Measurements from ENCODE around the gene KRT15. TPM values are rescaled to one million over a fixed set of nuclear protein-coding genes. Genes with fewer than 3 reads are reported as not detected.

The KRT15 gene
- total RNA-seq, 1 experiment from 2014 or later, result 0.55 TPM

GRCh38 chr17:41518031-41518430, 659 bp downstream of the KRT15 start:
- H3K27ac Mint-ChIP-seq, result no peak overlapping the region
- POLR2A ChIA-PET, result no interaction called here
- no peak for ATAC-seq

GRCh38 chr17:41516830-41517283, 1.8 kb downstream of the KRT15 start:
- POLR2A ChIA-PET, result no interaction called here
- Mint-ChIP-seq H3K27ac (no peak overlapping the region), H3K4me3 (no peak overlapping the region), H3K9me3 (no peaks in the 10 kb centered on the region), H3K27me3 (ENCODE audit: low read depth) (no peaks in the 10 kb centered on the region), H3K4me1 (peaks cover 26% of the 10 kb centered on the region), H3K36me3 (no peaks in the 10 kb centered on the region)
- ATAC-seq, result no peak
- CTCF ChIA-PET, result interaction anchor here (3.0 to 15.4 kb wide), 2 partner anchors 32 to 131 kb away, joined by 12 to 116 read pairs; no protein-coding TSS in a partner anchor
- TF ChIP-seq ATF6 (CRISPR knock-in tag; IDR thresholded peaks at IDR 0.05), result no peak
- TF ChIP-seq ZNF425 (CRISPR knock-in tag; conservative IDR thresholded peaks at IDR 0.05), result no peak
- no peak for TF ChIP-seq ZNF232 (CRISPR knock-in tag; IDR thresholded peaks at IDR 0.05)
- no peak for TF ChIP-seq ETV6 (CRISPR knock-in tag; IDR thresholded peaks at IDR 0.05)
- TF ChIP-seq USF2 (CRISPR knock-in tag; IDR thresholded peaks at IDR 0.05), result no peak
- no peak for TF ChIP-seq NFE2L1 (CRISPR knock-in tag; IDR thresholded peaks at IDR 0.05)
- no peak for TF ChIP-seq MXD4 (CRISPR knock-in tag; IDR thresholded peaks at IDR 0.05; ENCODE audit: borderline replicate concordance)
- TF ChIP-seq NR3C1 (CRISPR knock-in tag; conservative IDR thresholded peaks at IDR 0.05; ENCODE audit: low read depth), result no peak
- TF ChIP-seq ZSCAN18 (CRISPR knock-in tag; IDR thresholded peaks at IDR 0.05), result no peak
- TF ChIP-seq ARID4B (CRISPR knock-in tag; IDR thresholded peaks at IDR 0.05; ENCODE audit: borderline replicate concordance), result no peak
- no peak for TF ChIP-seq TEAD4 (CRISPR knock-in tag; IDR thresholded peaks at IDR 0.05)
- TF ChIP-seq ZNF219 (CRISPR knock-in tag; IDR thresholded peaks at IDR 0.05; ENCODE audit: borderline replicate concordance), result no peak
- DNase-seq (ENCODE audit: low spot score), result no peak

More at GRCh38 chr17:41518031-41518430, 659 bp downstream of the KRT15 start:
- DNase-seq (ENCODE audit: low spot score), result no peak
- H3K9me3 Mint-ChIP-seq, result no peaks in the 10 kb centered on the region
- no peak overlapping the region for H3K4me3 Mint-ChIP-seq
- TF ChIP-seq NFE2L1 (CRISPR knock-in tag; IDR thresholded peaks at IDR 0.05) (no peak), ZBTB21 (CRISPR knock-in tag; IDR thresholded peaks at IDR 0.05; ENCODE audit: borderline replicate concordance) (no peak), IRF1 (CRISPR knock-in tag; IDR thresholded peaks at IDR 0.05) (no peak), CBFB (CRISPR knock-in tag; IDR thresholded peaks at IDR 0.05; ENCODE audit: low read depth) (no peak), ATF6 (CRISPR knock-in tag; IDR thresholded peaks at IDR 0.05) (no peak), RORB (CRISPR knock-in tag; IDR thresholded peaks at IDR 0.05) (no peak), TEAD4 (CRISPR knock-in tag; IDR thresholded peaks at IDR 0.05) (no peak), ATF1 (CRISPR knock-in tag; IDR thresholded peaks at IDR 0.05) (no peak), CREM (CRISPR knock-in tag; IDR thresholded peaks at IDR 0.05) (no peak)
- H3K4me1 Mint-ChIP-seq, result peaks cover 21% of the 10 kb centered on the region
- H3K36me3 Mint-ChIP-seq, result peaks cover under 1% of the 10 kb centered on the region; the same call in 1 of the 2 replicates
- CTCF ChIA-PET, result interaction anchor here (1.0 to 15.4 kb wide), 3 partner anchors 16 to 130 kb away, joined by 3 to 116 read pairs (median 12); no protein-coding TSS in a partner anchor
- H3K27me3 Mint-ChIP-seq (ENCODE audit: low read depth), result no peaks in the 10 kb centered on the region

Data from WTC11 (cell line).